Measurements from ENCODE around the gene SHMT2.
A peak's percentile ranks its signal among the peaks of the same experiment; 100 is the strongest.

The SHMT2 gene

GRCh38 chr12:57242691-57243454, 13.4 kb downstream of the SHMT2 start:
- H3K4me3 ChIP-seq (ENCODE audit: low read depth, low read length), result no peak overlapping the region
- TF ChIP-seq CTCF (IDR thresholded peaks at IDR 0.05), result peak; percentile 68
- no peaks in the 10 kb centered on the region for H3K36me3 ChIP-seq (ENCODE audit: control insufficient read depth, insufficient read depth, low read length)
- no peak overlapping the region for H3K9ac ChIP-seq
- H3K4me2 ChIP-seq (ENCODE audit: low read length), result peak overlapping the region; percentile 40
- peaks cover 18% of the 10 kb centered on the region for H3K4me1 ChIP-seq
- peaks cover 3% of the 10 kb centered on the region for H3K27me3 ChIP-seq (ENCODE audit: control insufficient read depth, insufficient read depth, low read length)
- no peak overlapping the region for H3K27ac ChIP-seq
- no peak overlapping the region for H2AFZ ChIP-seq
- H3K9me3 ChIP-seq (ENCODE audit: control insufficient read depth, low read length), result no peaks in the 10 kb centered on the region
- no peaks in the 10 kb centered on the region for H3K79me2 ChIP-seq

DNA sequence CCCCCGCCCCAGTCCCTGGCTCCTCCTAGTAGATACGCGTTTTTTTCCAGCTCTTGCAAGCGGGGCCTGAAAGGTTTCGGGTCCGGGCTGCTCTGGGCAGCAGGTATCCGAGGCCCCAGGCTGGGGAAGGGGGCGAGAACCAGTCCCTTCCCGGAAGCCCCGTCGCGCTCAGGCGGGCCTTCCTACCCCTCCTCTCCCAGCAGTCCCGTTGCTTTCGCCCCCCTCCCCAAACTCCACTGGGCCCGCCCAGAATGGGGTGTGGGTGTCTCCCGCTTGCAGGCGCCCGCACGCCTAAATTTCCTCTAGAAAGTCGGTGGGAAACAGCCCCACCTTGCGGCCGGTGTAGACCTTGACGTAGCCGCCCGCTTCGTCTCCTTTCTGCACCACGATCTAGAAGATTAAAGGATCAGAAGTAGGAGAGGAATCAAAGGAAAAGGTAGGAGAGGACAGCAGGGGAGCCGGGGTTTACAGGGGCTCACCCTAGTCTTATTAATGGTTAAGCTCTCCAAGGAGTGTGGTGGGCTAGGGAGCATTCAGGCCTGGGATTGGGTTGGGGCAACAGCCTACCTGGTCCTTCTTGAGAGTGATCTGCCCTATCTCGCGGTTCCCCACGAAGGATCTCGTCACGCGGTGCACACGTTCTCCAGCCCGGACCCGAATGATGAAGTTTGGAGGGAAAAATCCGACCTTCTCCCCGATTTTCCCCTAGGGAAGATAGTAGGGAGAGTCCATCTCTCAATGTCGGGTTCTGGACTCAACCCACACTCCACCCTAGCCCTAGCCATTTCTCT, 14.2 kb downstream of the SHMT2 start:
- Histone ChIP-seq H3K27me3 (ENCODE audit: control insufficient read depth, insufficient read depth, low read length) (peaks cover 3% of the 10 kb centered on the region), H3K36me3 (ENCODE audit: control insufficient read depth, insufficient read depth, low read length) (no peaks in the 10 kb centered on the region)

DNA sequence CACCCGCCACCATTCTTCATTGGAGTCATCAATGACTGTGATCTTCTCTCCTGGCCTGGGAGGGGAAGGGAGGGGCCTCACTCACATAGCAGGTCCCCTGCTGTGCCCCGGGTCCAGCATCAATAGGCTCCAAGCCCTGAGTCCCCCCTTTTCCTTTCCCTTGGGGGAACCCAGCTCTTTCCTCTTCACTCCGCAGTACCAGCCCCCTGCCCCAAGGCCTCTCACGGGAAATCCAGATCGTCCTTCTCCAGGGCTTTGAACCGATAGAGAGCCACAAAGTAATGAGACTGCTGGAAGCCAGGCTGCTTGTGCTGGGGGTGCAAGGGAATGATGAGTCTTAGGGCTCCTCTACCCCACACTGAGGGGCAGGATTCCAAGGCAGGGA, 14.8 kb downstream of the SHMT2 start:
- Histone ChIP-seq H3K27me3 (ENCODE audit: control insufficient read depth, insufficient read depth, low read length) (peaks cover 3% of the 10 kb centered on the region), H3K36me3 (ENCODE audit: control insufficient read depth, insufficient read depth, low read length) (no peaks in the 10 kb centered on the region), H3K4me3 (ENCODE audit: low read depth, low read length) (no peak overlapping the region)

More for the DNA sequence above, 14.2 kb downstream of the SHMT2 start:
- no peak overlapping the region for H3K9ac ChIP-seq
- H3K79me2 ChIP-seq, result no peaks in the 10 kb centered on the region
- H3K4me2 ChIP-seq (ENCODE audit: low read length), result peak overlapping the region; percentile 57
- H3K4me3 ChIP-seq (ENCODE audit: low read depth, low read length), result peak overlapping the region; percentile 39
- peaks cover 18% of the 10 kb centered on the region for H3K4me1 ChIP-seq
- H3K9me3 ChIP-seq (ENCODE audit: control insufficient read depth, low read length), result no peaks in the 10 kb centered on the region
- peak overlapping the region; percentile 21 for H2AFZ ChIP-seq
- peak; percentile 82 for TF ChIP-seq CTCF (IDR thresholded peaks at IDR 0.05)
- no peak overlapping the region for H3K27ac ChIP-seq

GRCh38 chr12:57247041-57247440, 17.5 kb downstream of the SHMT2 start:
- no peak overlapping the region for H3K4me3 ChIP-seq (ENCODE audit: low read depth, low read length)
- H3K27ac ChIP-seq, result no peak overlapping the region
- H3K9me3 ChIP-seq (ENCODE audit: control insufficient read depth, low read length), result no peaks in the 10 kb centered on the region
- H3K4me2 ChIP-seq (ENCODE audit: low read length), result no peak overlapping the region
- H3K36me3 ChIP-seq (ENCODE audit: control insufficient read depth, insufficient read depth, low read length), result no peaks in the 10 kb centered on the region
- H3K4me1 ChIP-seq, result peaks cover 8% of the 10 kb centered on the region
- no peak overlapping the region for H2AFZ ChIP-seq
- H3K9ac ChIP-seq, result no peak overlapping the region
- H3K27me3 ChIP-seq (ENCODE audit: control insufficient read depth, insufficient read depth, low read length), result no peaks in the 10 kb centered on the region
- no peak for TF ChIP-seq CTCF (IDR thresholded peaks at IDR 0.05)
- no peaks in the 10 kb centered on the region for H3K79me2 ChIP-seq

More for the DNA sequence above, 14.8 kb downstream of the SHMT2 start:
- no peak overlapping the region for H3K9ac ChIP-seq
- TF ChIP-seq CTCF (IDR thresholded peaks at IDR 0.05), result no peak
- H3K27ac ChIP-seq, result no peak overlapping the region
- no peaks in the 10 kb centered on the region for H3K79me2 ChIP-seq
- H3K4me1 ChIP-seq, result peaks cover 16% of the 10 kb centered on the region
- H3K9me3 ChIP-seq (ENCODE audit: control insufficient read depth, low read length), result no peaks in the 10 kb centered on the region
- no peak overlapping the region for H3K4me2 ChIP-seq (ENCODE audit: low read length)
- no peak overlapping the region for H2AFZ ChIP-seq

Measured in parathyroid adenoma (tissue), 2 donors.